ENCODE results near the gene BAHD1.

Gene BAHD1

DNA sequence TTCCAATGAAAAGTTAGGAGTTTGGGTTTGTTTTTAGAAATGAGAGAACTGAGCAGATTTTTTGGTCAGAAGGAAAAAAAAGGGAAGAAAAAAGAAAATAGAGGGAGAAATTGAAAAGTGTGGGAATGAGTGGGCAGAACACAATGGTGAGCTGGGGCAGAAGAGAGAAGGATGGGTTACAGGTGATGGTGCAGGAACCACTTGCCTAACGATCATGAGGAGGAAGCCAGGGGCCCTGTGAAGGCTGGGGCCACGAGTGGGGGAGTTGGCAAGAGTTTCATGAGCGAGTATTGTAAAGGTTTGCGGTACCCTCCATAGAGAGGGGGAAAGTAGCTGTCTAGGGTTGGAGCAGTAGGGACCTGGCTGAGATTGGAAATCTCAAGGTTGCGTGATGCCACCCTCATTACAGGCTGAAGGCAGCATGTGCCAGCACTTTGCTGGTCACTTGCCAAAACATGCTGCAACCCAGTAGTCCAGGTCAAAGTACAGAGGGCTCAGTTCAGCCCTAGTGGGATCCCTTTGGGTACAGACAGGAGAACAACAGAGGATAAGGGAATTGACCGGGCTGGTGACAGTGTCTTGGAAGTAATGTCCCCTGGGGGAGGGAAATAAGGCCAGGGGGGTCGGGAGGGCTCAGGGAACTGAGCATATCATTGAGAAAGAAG lies 28.5 kb upstream of the BAHD1 start:
- Histone ChIP-seq H3K4me3 (ENCODE audit: low read depth in 1 of 2, low read length in 2 of 2) (no peak overlapping the region), H3K27ac (ENCODE audit: low read length) (no peak overlapping the region), H3K36me3 (ENCODE audit: control insufficient read depth in 1 of 2, insufficient read depth in 2 of 2, low read length in 2 of 2) (peaks cover 48 to 78% of the 10 kb centered on the region in 2 donors), H3K27me3 (ENCODE audit: low read depth, low read length) (no peaks in the 10 kb centered on the region), H3K9me3 (ENCODE audit: control insufficient read depth in 1 of 2, low read length in 2 of 2) (no peaks in the 10 kb centered on the region), H3K4me1 (ENCODE audit: control insufficient read depth in 1 of 2, insufficient read depth in 2 of 2, low read length in 2 of 2) (peaks cover 0 to under 1% of the 10 kb centered on the region in 2 donors)

DNA sequence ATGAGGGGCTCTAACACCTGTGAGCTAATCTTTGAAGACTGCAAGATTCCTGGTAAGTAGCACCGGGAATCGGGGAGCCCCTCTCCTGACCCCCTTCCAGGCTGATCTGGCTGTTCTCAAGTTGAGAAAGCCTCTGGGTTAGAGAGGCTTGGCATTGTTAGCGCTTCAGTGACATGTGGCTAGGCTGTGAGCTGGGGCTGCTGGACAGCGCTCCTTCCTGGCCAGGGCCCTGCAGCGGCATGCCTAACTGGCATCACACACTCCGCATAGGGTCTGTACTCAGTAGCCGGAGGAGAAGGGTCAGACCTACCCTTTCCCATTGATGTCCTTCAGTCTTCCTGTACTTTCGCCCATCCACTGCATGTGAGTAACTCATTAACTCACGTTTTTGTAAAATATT lies 27.7 kb upstream of the BAHD1 start:
- Histone ChIP-seq H3K4me3 (ENCODE audit: low read depth in 1 of 2, low read length in 2 of 2) (no peak overlapping the region), H3K27ac (ENCODE audit: low read length) (no peak overlapping the region), H3K4me1 (ENCODE audit: control insufficient read depth in 1 of 2, insufficient read depth in 2 of 2, low read length in 2 of 2) (no peaks in the 10 kb centered on the region), H3K36me3 (ENCODE audit: control insufficient read depth in 1 of 2, insufficient read depth in 2 of 2, low read length in 2 of 2) (peaks cover 48 to 79% of the 10 kb centered on the region in 2 donors), H3K9me3 (ENCODE audit: control insufficient read depth in 1 of 2, low read length in 2 of 2) (no peaks in the 10 kb centered on the region), H3K27me3 (ENCODE audit: low read depth, low read length) (no peaks in the 10 kb centered on the region)

DNA sequence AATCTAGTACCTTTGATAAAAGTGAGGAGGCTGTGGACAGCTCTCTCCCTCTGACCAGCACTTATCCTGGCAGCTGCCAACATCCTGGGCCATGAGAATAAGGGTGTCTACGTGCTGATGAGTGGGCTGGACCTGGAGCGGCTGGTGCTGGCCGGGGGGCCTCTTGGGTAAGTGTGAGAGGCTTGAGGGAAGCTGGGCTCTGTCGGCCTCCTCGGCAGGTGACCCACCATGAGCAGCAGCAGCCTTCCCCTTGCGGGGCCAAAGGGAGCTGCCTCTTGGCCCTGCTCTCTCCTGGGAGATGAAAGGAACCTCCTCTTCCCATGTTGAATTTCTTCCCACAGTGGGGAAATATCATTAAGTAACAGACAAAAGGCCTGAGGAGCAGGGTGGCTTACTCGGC lies 25.9 kb upstream of the BAHD1 start:
- H3K36me3 ChIP-seq (ENCODE audit: control insufficient read depth in 1 of 2, insufficient read depth in 2 of 2, low read length in 2 of 2), result peaks cover 48 to 79% of the 10 kb centered on the region in 2 donors
- H3K9me3 ChIP-seq (ENCODE audit: control insufficient read depth in 1 of 2, low read length in 2 of 2), result no peaks in the 10 kb centered on the region
- no peaks in the 10 kb centered on the region for H3K4me1 ChIP-seq (ENCODE audit: control insufficient read depth in 1 of 2, insufficient read depth in 2 of 2, low read length in 2 of 2)
- no peak overlapping the region for H3K4me3 ChIP-seq (ENCODE audit: low read depth in 1 of 2, low read length in 2 of 2)
- H3K27ac ChIP-seq (ENCODE audit: low read length), result no peak overlapping the region
- no peaks in the 10 kb centered on the region for H3K27me3 ChIP-seq (ENCODE audit: low read depth, low read length)

DNA sequence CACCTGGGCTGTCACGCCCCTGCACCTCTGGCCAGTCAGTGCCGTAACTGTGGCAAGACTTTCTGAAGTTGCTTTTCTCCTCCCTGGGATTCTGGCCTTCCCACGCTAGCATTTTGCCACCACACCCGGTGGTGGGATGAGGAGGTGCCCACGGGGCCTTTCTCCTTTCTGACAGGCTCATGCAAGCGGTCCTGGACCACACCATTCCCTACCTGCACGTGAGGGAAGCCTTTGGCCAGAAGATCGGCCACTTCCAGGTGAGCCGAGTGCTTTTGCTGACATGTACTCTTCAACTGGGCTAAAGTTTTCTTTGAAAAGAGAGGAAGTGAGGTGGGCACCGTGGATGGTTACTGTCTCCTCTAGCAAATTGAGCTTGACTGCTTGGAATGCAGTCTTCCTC lies 25.5 kb upstream of the BAHD1 start:
- Histone ChIP-seq H3K27me3 (ENCODE audit: low read depth, low read length) (no peaks in the 10 kb centered on the region), H3K9me3 (ENCODE audit: control insufficient read depth in 1 of 2, low read length in 2 of 2) (no peaks in the 10 kb centered on the region), H3K4me1 (ENCODE audit: control insufficient read depth in 1 of 2, insufficient read depth in 2 of 2, low read length in 2 of 2) (no peaks in the 10 kb centered on the region), H3K27ac (ENCODE audit: low read length) (no peak overlapping the region), H3K36me3 (ENCODE audit: control insufficient read depth in 1 of 2, insufficient read depth in 2 of 2, low read length in 2 of 2) (peaks cover 45 to 77% of the 10 kb centered on the region in 2 donors), H3K4me3 (ENCODE audit: low read depth in 1 of 2, low read length in 2 of 2) (no peak overlapping the region)

DNA sequence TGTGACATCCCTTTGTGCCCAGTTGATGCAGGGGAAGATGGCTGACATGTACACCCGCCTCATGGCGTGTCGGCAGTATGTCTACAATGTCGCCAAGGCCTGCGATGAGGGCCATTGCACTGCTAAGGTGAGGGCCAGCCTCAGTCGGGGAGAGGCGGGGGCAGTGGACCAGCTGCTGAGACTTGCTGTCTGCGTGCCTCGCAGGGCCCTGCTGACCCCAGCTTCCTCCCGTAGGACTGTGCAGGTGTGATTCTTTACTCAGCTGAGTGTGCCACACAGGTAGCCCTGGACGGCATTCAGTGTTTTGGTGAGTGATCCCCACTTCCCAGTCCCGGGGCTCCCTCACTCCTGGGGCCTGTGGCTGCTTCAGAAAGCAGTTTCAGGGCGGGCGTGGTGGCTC lies 24.7 kb upstream of the BAHD1 start:
- Histone ChIP-seq H3K9me3 (ENCODE audit: control insufficient read depth in 1 of 2, low read length in 2 of 2) (no peaks in the 10 kb centered on the region), H3K4me1 (ENCODE audit: control insufficient read depth in 1 of 2, insufficient read depth in 2 of 2, low read length in 2 of 2) (no peaks in the 10 kb centered on the region), H3K27me3 (ENCODE audit: low read depth, low read length) (no peaks in the 10 kb centered on the region), H3K27ac (ENCODE audit: low read length) (no peak overlapping the region), H3K4me3 (ENCODE audit: low read depth in 1 of 2, low read length in 2 of 2) (no peak overlapping the region), H3K36me3 (ENCODE audit: control insufficient read depth in 1 of 2, insufficient read depth in 2 of 2, low read length in 2 of 2) (peaks cover 37 to 69% of the 10 kb centered on the region in 2 donors)

DNA sequence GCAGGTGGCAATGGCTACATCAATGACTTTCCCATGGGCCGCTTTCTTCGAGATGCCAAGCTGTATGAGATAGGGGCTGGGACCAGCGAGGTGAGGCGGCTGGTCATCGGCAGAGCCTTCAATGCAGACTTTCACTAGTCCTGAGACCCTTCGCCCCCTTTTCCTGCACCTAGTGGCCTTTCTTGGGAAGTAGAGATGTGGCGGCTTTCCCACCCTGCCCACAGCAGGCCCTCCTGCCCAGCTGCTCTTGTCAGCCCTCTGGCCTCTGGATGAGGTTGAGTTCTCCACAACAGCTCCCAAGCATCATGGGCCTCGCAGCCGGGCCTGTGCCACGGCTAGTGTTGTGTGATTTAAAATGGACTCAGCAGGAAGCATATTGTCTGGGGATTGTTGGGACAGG lies 22.6 kb upstream of the BAHD1 start:
- Histone ChIP-seq H3K36me3 (ENCODE audit: control insufficient read depth in 1 of 2, insufficient read depth in 2 of 2, low read length in 2 of 2) (peaks cover 18 to 49% of the 10 kb centered on the region in 2 donors), H3K4me3 (ENCODE audit: low read depth in 1 of 2, low read length in 2 of 2) (no peak overlapping the region), H3K4me1 (ENCODE audit: control insufficient read depth in 1 of 2, insufficient read depth in 2 of 2, low read length in 2 of 2) (peaks cover 0 to 8% of the 10 kb centered on the region in 2 donors), H3K27me3 (ENCODE audit: low read depth, low read length) (no peaks in the 10 kb centered on the region), H3K9me3 (ENCODE audit: control insufficient read depth in 1 of 2, low read length in 2 of 2) (no peaks in the 10 kb centered on the region), H3K27ac (ENCODE audit: low read length) (no peak overlapping the region)

DNA sequence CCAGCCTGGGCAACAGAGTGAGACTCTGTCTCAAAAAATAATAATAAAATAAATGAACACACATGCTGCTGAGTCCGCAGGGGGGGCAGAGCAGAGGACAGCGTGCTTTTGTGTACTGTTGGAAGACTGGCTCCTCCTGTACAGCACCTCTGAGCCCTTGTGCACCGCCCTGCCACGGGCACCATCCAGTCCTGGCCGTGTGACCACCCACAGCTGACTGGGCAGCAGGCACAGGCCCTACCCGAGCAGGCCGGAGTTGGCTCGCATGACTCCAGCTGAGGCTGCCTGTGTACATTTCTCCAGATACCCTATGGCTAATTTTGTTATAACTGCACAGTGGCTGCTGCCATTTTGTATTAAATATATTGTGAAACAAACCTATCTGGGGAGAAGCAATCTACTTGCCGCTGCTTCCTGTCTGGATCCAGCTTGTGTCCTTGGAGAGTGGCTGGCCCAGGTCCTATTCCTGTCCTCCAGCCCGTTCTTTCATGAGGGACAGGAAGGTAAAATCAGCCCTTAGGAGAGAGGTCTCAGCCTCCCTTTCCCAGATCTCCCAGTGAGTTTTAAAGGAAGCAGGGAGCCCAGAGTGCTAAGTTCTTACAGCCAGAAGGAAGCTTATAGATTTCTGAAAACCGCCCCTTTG lies 20.6 kb upstream of the BAHD1 start:
- Histone ChIP-seq H3K36me3 (ENCODE audit: control insufficient read depth in 1 of 2, insufficient read depth in 2 of 2, low read length in 2 of 2) (peaks cover 5 to 29% of the 10 kb centered on the region in 2 donors), H3K9me3 (ENCODE audit: control insufficient read depth in 1 of 2, low read length in 2 of 2) (no peaks in the 10 kb centered on the region), H3K27me3 (ENCODE audit: low read depth, low read length) (no peaks in the 10 kb centered on the region), H3K4me1 (ENCODE audit: control insufficient read depth in 1 of 2, insufficient read depth in 2 of 2, low read length in 2 of 2) (peaks cover 0 to 8% of the 10 kb centered on the region in 2 donors), H3K4me3 (ENCODE audit: low read depth in 1 of 2, low read length in 2 of 2) (no peak overlapping the region), H3K27ac (ENCODE audit: low read length) (no peak overlapping the region)

DNA sequence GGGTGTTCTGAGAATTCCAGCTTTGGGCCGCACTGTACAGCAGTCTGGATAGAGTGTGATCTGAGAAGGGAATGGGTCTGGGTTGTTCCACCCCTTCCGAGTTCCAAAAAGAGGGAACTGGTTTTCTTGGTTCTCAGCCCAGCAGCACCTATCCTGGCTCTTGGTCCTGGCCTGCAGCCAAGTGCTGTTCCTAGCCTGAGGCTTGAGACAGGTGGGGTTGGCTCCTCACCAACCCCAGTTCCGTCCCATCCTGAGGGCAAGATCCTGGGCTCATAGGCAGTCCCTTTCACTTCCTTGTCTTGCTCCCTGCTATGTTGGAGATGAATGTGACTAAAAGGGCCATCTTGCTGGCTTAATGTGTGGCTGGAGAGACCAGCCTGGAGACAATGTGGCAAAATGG lies 20.0 kb upstream of the BAHD1 start:
- Histone ChIP-seq H3K4me1 (ENCODE audit: control insufficient read depth in 1 of 2, insufficient read depth in 2 of 2, low read length in 2 of 2) (peaks cover 0 to 8% of the 10 kb centered on the region in 2 donors), H3K4me3 (ENCODE audit: low read depth in 1 of 2, low read length in 2 of 2) (no peak overlapping the region), H3K27me3 (ENCODE audit: low read depth, low read length) (no peaks in the 10 kb centered on the region), H3K27ac (ENCODE audit: low read length) (no peak overlapping the region), H3K9me3 (ENCODE audit: control insufficient read depth in 1 of 2, low read length in 2 of 2) (no peaks in the 10 kb centered on the region), H3K36me3 (ENCODE audit: control insufficient read depth in 1 of 2, insufficient read depth in 2 of 2, low read length in 2 of 2) (peaks cover 0 to 23% of the 10 kb centered on the region in 2 donors)

DNA sequence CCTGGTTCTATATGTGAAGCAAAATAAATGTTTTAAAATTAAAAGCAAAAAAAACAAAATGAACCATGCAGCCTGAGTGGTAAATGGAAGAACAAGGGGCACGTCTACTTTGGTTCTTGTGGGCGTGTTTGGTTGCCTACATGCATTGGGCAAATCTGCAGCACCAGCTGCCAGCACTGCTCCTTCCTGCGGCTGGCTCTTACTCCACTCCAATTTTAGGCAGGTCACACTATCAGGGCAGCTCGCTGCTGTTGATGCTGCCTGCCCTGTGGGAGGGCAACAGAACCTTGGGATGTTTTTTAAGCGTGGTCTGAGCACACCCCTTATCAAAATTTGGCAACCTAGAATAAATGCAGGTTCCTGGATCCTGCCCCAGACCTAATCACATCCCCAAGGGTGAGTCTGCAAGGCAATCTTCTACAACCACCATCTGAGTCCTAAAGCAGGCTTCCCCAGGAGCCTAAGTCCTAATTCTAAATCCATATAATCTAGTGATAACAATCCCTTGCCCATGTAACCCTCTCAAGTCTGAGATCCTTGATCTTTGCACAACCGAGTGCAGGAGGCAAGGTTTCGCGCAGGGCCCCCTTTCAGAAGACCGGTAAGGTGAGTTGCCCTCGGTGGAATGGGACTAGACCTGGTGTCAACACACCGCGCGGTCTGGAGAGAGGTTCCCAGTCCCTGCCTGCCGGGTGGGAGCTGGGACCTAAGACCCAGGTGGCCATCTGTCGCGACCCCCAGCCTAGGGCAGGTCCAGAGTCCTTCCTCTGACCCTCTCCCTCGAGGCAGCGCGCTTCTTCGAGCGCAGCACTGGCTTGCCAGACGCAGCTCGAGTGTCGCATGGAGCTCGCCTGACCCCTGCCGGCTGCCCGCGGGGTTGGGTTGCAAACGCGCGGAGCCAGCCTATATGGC lies 19.3 kb upstream of the BAHD1 start:
- Histone ChIP-seq H3K36me3 (ENCODE audit: control insufficient read depth in 1 of 2, insufficient read depth in 2 of 2, low read length in 2 of 2) (peaks cover 0 to 16% of the 10 kb centered on the region in 2 donors), H3K4me3 (ENCODE audit: low read depth in 1 of 2, low read length in 2 of 2) (no peak overlapping the region), H3K27ac (ENCODE audit: low read length) (no peak overlapping the region), H3K27me3 (ENCODE audit: low read depth, low read length) (no peaks in the 10 kb centered on the region), H3K9me3 (ENCODE audit: control insufficient read depth in 1 of 2, low read length in 2 of 2) (no peaks in the 10 kb centered on the region), H3K4me1 (ENCODE audit: control insufficient read depth in 1 of 2, insufficient read depth in 2 of 2, low read length in 2 of 2) (peaks cover 0 to 8% of the 10 kb centered on the region in 2 donors)

DNA sequence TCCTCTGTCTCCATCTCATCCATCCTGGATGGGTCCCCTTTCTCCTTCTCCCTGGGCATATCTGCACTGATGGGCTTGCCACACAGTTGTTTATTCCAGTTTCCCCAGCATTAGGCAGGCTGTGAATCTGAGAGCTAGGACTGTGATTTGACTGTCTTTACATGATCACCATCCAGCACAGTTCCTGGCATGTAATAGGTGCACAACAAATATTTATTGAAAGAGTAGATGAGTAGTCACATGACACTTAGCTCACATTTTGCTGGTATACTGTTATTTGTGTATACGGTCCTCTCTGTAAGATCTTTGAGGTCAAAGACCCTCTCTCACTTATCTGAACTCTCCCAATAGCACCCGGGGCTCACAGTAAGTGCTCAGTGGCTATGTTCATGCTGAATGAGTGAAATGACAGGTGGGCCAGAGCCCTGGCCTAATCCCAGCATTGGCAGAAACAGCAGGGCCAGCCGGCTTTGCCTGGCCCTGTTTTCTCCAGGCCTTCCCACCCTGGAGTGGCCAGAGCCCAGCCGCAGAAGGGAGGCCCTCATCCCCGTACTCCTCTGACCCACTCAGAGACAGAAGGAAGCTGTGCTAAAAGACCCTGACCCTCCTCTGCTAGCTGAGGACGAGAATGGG lies 16.2 kb upstream of the BAHD1 start:
- Histone ChIP-seq H3K27me3 (ENCODE audit: low read depth, low read length) (no peaks in the 10 kb centered on the region), H3K4me1 (ENCODE audit: control insufficient read depth in 1 of 2, insufficient read depth in 2 of 2, low read length in 2 of 2) (peaks cover 0 to 8% of the 10 kb centered on the region in 2 donors), H3K4me3 (ENCODE audit: low read depth in 1 of 2, low read length in 2 of 2) (no peak overlapping the region), H3K9me3 (ENCODE audit: control insufficient read depth in 1 of 2, low read length in 2 of 2) (no peaks in the 10 kb centered on the region), H3K27ac (ENCODE audit: low read length) (no peak overlapping the region), H3K36me3 (ENCODE audit: control insufficient read depth in 1 of 2, insufficient read depth in 2 of 2, low read length in 2 of 2) (peaks cover 0 to 3% of the 10 kb centered on the region in 2 donors)

DNA sequence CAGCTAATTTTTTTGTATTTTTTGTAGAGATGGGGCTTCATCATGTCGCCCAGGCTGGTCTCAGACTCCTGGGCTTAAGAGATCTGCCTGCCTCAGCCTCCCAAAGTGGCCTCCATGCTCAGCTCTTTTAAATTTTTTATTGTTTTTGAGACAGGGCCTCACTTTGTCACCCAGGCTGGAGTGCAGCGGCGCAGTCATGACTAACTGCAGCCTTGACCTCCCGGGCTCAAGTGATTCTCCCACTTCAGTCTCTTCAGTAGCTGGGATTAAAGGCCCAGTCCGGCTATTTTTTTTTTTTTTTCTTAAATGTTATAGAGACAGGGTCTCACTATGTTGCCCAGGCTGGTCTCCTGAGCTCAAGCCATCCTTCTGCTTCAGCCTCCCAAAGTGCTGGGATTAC lies 15.1 kb upstream of the BAHD1 start:
- H3K4me3 ChIP-seq (ENCODE audit: low read depth in 1 of 2, low read length in 2 of 2), result no peak overlapping the region
- no peaks in the 10 kb centered on the region for H3K27me3 ChIP-seq (ENCODE audit: low read depth, low read length)
- peaks cover 0 to 3% of the 10 kb centered on the region in 2 donors for H3K36me3 ChIP-seq (ENCODE audit: control insufficient read depth in 1 of 2, insufficient read depth in 2 of 2, low read length in 2 of 2)
- H3K4me1 ChIP-seq (ENCODE audit: control insufficient read depth in 1 of 2, insufficient read depth in 2 of 2, low read length in 2 of 2), result peaks cover 0 to 8% of the 10 kb centered on the region in 2 donors
- H3K27ac ChIP-seq (ENCODE audit: low read length), result no peak overlapping the region
- no peaks in the 10 kb centered on the region for H3K9me3 ChIP-seq (ENCODE audit: control insufficient read depth in 1 of 2, low read length in 2 of 2)

Measured in muscle layer of duodenum (tissue), 2 donors.